SK-N-MC (cell line): ENCODE results near the gene NFATC2.

Source experiments
- EZH2 ChIP-seq: fragments of 200-600 bp; sonication (generic); IDR thresholded peaks from one replicate; pipeline ENCODE4 v1.6.1; 2017; ENCODE audit warnings: antibody characterized with exemption
- POLR2AphosphoS5 ChIP-seq: IDR thresholded peaks from 2 replicates; pipeline ENCODE4 v1.6.1; 2012; ENCODE audit warnings: mild to moderate bottlenecking, low read depth, low read length, borderline replicate concordance

DNA sequence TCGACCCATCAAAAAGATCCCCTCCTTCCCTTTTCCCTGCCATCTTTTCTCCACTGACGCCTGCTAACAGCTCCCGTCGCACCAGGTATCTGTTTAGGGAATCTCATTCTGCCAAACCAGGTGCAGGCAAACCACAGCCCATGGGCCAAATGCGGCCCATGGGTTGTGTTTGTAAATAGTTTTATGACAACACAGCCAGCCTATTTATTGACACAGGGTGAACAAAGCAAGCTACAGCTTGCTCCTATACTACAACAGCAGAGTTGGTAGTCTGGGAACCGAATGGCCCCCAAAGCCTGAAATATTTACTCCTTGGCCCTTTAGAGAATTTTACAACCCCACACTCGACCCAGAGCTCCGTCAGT lies 16.4 kb downstream of the NFATC2 start:
- TF ChIP-seq EZH2 = no peak
- no peak for TF ChIP-seq POLR2AphosphoS5
